Thoracic aorta (tissue), 2 donors: Measurements from ENCODE around the gene SOX6. TPM values are rescaled to one million over a fixed set of nuclear protein-coding genes. Genes with fewer than 3 reads are reported as not detected.

Source experiments
- ATAC-seq: fragments of 150-250 bp; one replicate; pipeline ENCODE4 v1.8.0; 2017; ENCODE audit warnings: low read depth; ENCODE audit not compliant: insufficient number of reproducible peaks, low FRiP score
- DNase-seq: peaks from one replicate; pipeline ENCODE4 v3.0.0-alpha.2; 2020; ENCODE audit warnings: low spot score
- H3K27ac ChIP-seq, 2 donors: fragments of 200-600 bp; sonication (generic); 1 replicate in 1 of 2; 2 replicates in 1 of 2; pipeline ENCODE4 v1.5.1; 2016; ENCODE audit warnings: mild to moderate bottlenecking in 2 of 2, moderate library complexity in 2 of 2
- H3K27me3 ChIP-seq: fragments of 200-600 bp; sonication (generic); replicated peaks from 2 replicates; pipeline ENCODE4 v1.6.0; 2016; ENCODE audit warnings: mild to moderate bottlenecking; ENCODE audit not compliant: insufficient read depth
- H3K36me3 ChIP-seq: fragments of 200-600 bp; sonication (generic); one replicate; pipeline ENCODE4 v1.5.1; 2016
- H3K4me1 ChIP-seq, 2 donors: fragments of 200-600 bp; sonication (generic); 1 replicate in 1 of 2; 2 replicates in 1 of 2; pipeline versions ENCODE4 v1.5.1 to v1.6.0; 2016; ENCODE audit warnings: low read depth in 2 of 2, mild to moderate bottlenecking in 1 of 2; ENCODE audit not compliant: control insufficient read depth in 1 of 2
- H3K4me3 ChIP-seq: fragments of 200-600 bp; sonication (generic); 2 replicates; pipeline ENCODE4 v1.5.1; 2016; ENCODE audit warnings: mild to moderate bottlenecking
- H3K9me3 ChIP-seq: fragments of 200-600 bp; sonication (generic); 2 replicates; pipeline ENCODE4 v1.5.1; 2016
- CTCF ChIP-seq: fragments of 200-600 bp; sonication (generic); IDR thresholded peaks from one replicate; pipeline ENCODE4 v1.5.1; 2019; ENCODE audit warnings: antibody characterized with exemption
- total RNA-seq, 2 donors: library from RNA; depleted of rRNA; stranded (reverse); fragments of >200 nt; gene quantifications; one replicate each; pipeline versions ENCODE4 v1.1.0 to v1.2.3, GENCODE V29; 2016

The SOX6 gene
- total RNA-seq, 2 donors from 2014 or later = 0.27 to 0.56 TPM

GRCh38 chr11:16357775-16358174, 1.4 kb upstream of the SOX6 start:
- peaks cover 0 to 11% of the 10 kb centered on the region in 2 donors for H3K4me1 ChIP-seq
- no peaks in the 10 kb centered on the region for H3K36me3 ChIP-seq
- ATAC-seq (no peak), DNase-seq (no peak)
- no peak overlapping the region for H3K27ac ChIP-seq
- no peak overlapping the region for H3K4me3 ChIP-seq
- TF ChIP-seq CTCF = no peak
- no peaks in the 10 kb centered on the region for H3K9me3 ChIP-seq
- no peaks in the 10 kb centered on the region for H3K27me3 ChIP-seq

GRCh38 chr11:16356761-16357393, 531 bp upstream of the SOX6 start:
- Histone ChIP-seq H3K9me3 (no peaks in the 10 kb centered on the region), H3K36me3 (no peaks in the 10 kb centered on the region), H3K27ac (peak overlapping the region; percentile 12 to 46), H3K4me1 (peaks cover 0 to 11% of the 10 kb centered on the region in 2 donors), H3K4me3 (peak overlapping the region; percentile 37), H3K27me3 (no peaks in the 10 kb centered on the region)
- ATAC-seq (peak; percentile 78), DNase-seq (no peak)
- TF ChIP-seq CTCF = no peak

GRCh38 chr11:16352707-16353106, 3.6 kb downstream of the SOX6 start:
- Histone ChIP-seq H3K9me3 (no peaks in the 10 kb centered on the region), H3K4me1 (peaks cover 0 to 11% of the 10 kb centered on the region in 2 donors), H3K4me3 (no peak overlapping the region), H3K27ac (no peak overlapping the region), H3K27me3 (no peaks in the 10 kb centered on the region), H3K36me3 (no peaks in the 10 kb centered on the region)
- TF ChIP-seq CTCF = no peak
- DNase-seq (no peak), ATAC-seq (no peak)

- DNase-seq (no peak), ATAC-seq (no peak)
- TF ChIP-seq CTCF = no peak
- H3K4me3 ChIP-seq = no peak overlapping the region
- H3K4me1 ChIP-seq = no peaks in the 10 kb centered on the region
- no peak overlapping the region for H3K27ac ChIP-seq
- H3K27me3 ChIP-seq = no peaks in the 10 kb centered on the region
- no peaks in the 10 kb centered on the region for H3K36me3 ChIP-seq
- H3K9me3 ChIP-seq = no peaks in the 10 kb centered on the region
Measured at GRCh38 chr11:16350125-16350524, 6.2 kb downstream of the SOX6 start.

GRCh38 chr11:16347928-16348685, 8.2 kb downstream of the SOX6 start:
- H3K9me3 ChIP-seq = no peaks in the 10 kb centered on the region
- no peak for ATAC-seq
- H3K36me3 ChIP-seq = no peaks in the 10 kb centered on the region
- no peak for DNase-seq
- no peaks in the 10 kb centered on the region for H3K27me3 ChIP-seq
- H3K27ac ChIP-seq = no peak overlapping the region
- TF ChIP-seq CTCF = no peak
- no peak overlapping the region for H3K4me3 ChIP-seq
- H3K4me1 ChIP-seq = no peaks in the 10 kb centered on the region
